Measurements from ENCODE around the gene TMEM94. TPM values are rescaled to one million over a fixed set of nuclear protein-coding genes. Genes with fewer than 3 reads are reported as not detected.

Gene TMEM94
- total and polyA plus RNA-seq, 2 of the 4 experiments (the other 2 are of a cell fraction) = 8.4 to 64.7 TPM

DNA sequence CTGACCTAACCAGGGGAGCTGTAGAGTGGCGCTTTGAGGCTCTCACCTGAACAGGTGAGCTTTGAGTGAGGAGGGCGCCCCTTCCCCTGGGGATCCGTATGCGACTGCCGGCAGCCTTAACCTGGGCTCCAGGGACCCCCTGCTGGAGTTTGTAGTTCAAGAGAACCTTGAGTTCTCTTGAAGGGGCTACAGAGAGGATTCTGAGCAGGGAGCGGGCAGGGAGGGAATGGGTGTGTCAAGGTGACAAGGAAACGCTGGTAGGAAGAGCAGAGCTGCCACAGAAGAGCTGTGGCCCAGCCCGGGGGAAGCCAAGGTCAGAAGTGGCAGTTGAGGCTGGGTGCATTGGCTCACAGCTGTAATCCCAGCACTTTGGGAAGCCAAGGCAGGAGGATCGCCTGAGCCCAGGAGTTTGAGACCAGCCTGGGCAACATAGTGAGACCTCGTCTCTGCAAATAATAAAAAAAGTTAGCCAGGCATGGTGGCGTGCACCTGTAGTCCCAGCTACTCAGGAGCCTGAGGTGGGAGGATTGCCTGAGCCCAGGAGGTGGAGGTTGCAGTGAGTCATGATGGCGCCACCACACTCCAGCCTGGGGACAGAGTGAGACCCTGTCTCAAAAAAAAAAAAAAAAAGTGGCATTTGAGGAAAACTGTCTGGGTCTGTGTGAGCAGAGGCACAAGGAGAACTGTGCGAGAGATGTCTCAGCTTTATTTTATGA lies 70.3 kb downstream of the TMEM94 start:
- DNase-seq (no peak), ATAC-seq (ENCODE audit: low read depth) (no peak)
- H2BK5ac ChIP-seq (ENCODE audit: low read depth, low read length, poor library complexity, severe bottlenecking) = no peak overlapping the region
- H3K18ac ChIP-seq (ENCODE audit: low read depth, low read length) = no peak overlapping the region
- H2BK20ac ChIP-seq (ENCODE audit: low read depth, low read length) = no peak overlapping the region
- H4K20me1 ChIP-seq (ENCODE audit: insufficient read depth, low read length) = 0 out of 2 replicates have a peak, but pooled peaks cover 14% of the 10 kb centered on the region
- H3K27ac ChIP-seq (ENCODE audit: insufficient read depth, low read length) = no peak overlapping the region
- H2BK15ac ChIP-seq (ENCODE audit: low read depth, low read length) = no peak overlapping the region
- in situ Hi-C loops (cut with MboI; ENCODE audit: low sequenced_read_pairs) (no loop called here), intact Hi-C loops (cut with micrococcal nuclease) (no loop called here), dilution Hi-C loops (cut with HindIII; ENCODE audit: low sequenced_read_pairs, unreplicated experiment) (no loop called here)
- peaks cover 24% of the 10 kb centered on the region for H3K27me3 ChIP-seq (ENCODE audit: control insufficient read depth, insufficient read depth, low read length)
- no peaks in the 10 kb centered on the region for H3K9me3 ChIP-seq (ENCODE audit: control insufficient read depth, insufficient read depth, low read length)
- H4K91ac ChIP-seq (ENCODE audit: insufficient read depth, low read depth, low read length) = no peak overlapping the region
- no TSS peak for BruUV-seq (replicated peaks)
- H3K4me1 ChIP-seq (ENCODE audit: control insufficient read depth, insufficient read depth, low read length) = no peaks in the 10 kb centered on the region
- H3K36me3 ChIP-seq (ENCODE audit: control insufficient read depth, insufficient read depth, low read length) = peaks cover 3% of the 10 kb centered on the region; the same call in 1 of the 2 replicates
- no peak overlapping the region for H3K4ac ChIP-seq (ENCODE audit: low read depth, low read length)
- no peak overlapping the region for H4K5ac ChIP-seq (ENCODE audit: low read depth, low read length)
- H3K4me3 ChIP-seq (ENCODE audit: insufficient read depth, low read depth, low read length) = no peak overlapping the region
- H3K4me2 ChIP-seq (ENCODE audit: low read depth, low read length) = no peak overlapping the region
- 50% methylated on average over 4 of the region's 13 CpGs; no CpG with 5 or more reads in 1 of the 2 experiments for WGBS, 2 experiments (ENCODE audit: extremely low coverage in 2 of 2, insufficient read length in 1 of 2)
- no peak overlapping the region for H2AK5ac ChIP-seq (ENCODE audit: low read depth, low read length)
- no peak overlapping the region for H2AFZ ChIP-seq (replicated peaks; ENCODE audit: low read length, poor library complexity)
- H3K9me1 ChIP-seq (ENCODE audit: insufficient read depth, low read length) = no peaks in the 10 kb centered on the region
- H2AK9ac ChIP-seq (replicated peaks; ENCODE audit: low read depth, low read length, poor library complexity) = peak overlapping the region; percentile 50
- H3K9ac ChIP-seq (ENCODE audit: low read depth, low read length) = no peak overlapping the region
- H3K56ac ChIP-seq (ENCODE audit: extremely low read depth, insufficient read depth, low read length) = no peak overlapping the region
- no peaks in the 10 kb centered on the region for H3K79me1 ChIP-seq (ENCODE audit: low read depth in 1 of 2, low read length in 2 of 2)
- no peak overlapping the region for H4K8ac ChIP-seq (ENCODE audit: low read depth in 2 of 2, low read length in 2 of 2)
- 0 out of 2 replicates have a peak overlapping the region, but pooled peaks have one; percentile 73 for H3K23ac ChIP-seq (ENCODE audit: low read depth, low read length)
- no peak overlapping the region for H3K14ac ChIP-seq (replicated peaks; ENCODE audit: low read depth, low read length)
- CTCF ChIA-PET = interaction anchor here (0.6 kb wide), 1 partner anchor 99 kb away, joined by 3 read pairs; no protein-coding TSS in a partner anchor
- POLR2A ChIA-PET (ENCODE audit: unreplicated experiment) = no interaction called here
- TF ChIP-seq MAFK (IDR thresholded peaks at IDR 0.05; ENCODE audit: low read depth, low read length) (no peak), NFE2L2 (IDR thresholded peaks at IDR 0.05; ENCODE audit: low read depth, low read length) (no peak), RFX5 (IDR thresholded peaks at IDR 0.05; ENCODE audit: low read depth, low read length) (no peak), CHD1 (IDR thresholded peaks at IDR 0.05; ENCODE audit: low read depth, low read length) (no peak), RCOR1 (IDR thresholded peaks at IDR 0.05; ENCODE audit: insufficient replicate concordance, low read length) (no peak), MAZ (IDR thresholded peaks at IDR 0.05; ENCODE audit: borderline replicate concordance, low read depth, low read length) (no peak), FOS (IDR thresholded peaks at IDR 0.05; ENCODE audit: low read depth, low read length) (no peak), RAD21 (IDR thresholded peaks at IDR 0.05; ENCODE audit: low read length) (no peak)
- TF ChIP-seq, protein P1, sequence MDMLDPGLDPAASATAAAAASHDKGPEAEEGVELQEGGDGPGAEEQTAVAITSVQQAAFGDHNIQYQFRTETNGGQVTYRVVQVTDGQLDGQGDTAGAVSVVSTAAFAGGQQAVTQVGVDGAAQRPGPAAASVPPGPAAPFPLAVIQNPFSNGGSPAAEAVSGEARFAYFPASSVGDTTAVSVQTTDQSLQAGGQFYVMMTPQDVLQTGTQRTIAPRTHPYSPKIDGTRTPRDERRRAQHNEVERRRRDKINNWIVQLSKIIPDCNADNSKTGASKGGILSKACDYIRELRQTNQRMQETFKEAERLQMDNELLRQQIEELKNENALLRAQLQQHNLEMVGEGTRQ (IDR thresholded peaks at IDR 0.05; ENCODE audit: low read depth, low read length) = no peak
- TF ChIP-seq, protein P2, sequence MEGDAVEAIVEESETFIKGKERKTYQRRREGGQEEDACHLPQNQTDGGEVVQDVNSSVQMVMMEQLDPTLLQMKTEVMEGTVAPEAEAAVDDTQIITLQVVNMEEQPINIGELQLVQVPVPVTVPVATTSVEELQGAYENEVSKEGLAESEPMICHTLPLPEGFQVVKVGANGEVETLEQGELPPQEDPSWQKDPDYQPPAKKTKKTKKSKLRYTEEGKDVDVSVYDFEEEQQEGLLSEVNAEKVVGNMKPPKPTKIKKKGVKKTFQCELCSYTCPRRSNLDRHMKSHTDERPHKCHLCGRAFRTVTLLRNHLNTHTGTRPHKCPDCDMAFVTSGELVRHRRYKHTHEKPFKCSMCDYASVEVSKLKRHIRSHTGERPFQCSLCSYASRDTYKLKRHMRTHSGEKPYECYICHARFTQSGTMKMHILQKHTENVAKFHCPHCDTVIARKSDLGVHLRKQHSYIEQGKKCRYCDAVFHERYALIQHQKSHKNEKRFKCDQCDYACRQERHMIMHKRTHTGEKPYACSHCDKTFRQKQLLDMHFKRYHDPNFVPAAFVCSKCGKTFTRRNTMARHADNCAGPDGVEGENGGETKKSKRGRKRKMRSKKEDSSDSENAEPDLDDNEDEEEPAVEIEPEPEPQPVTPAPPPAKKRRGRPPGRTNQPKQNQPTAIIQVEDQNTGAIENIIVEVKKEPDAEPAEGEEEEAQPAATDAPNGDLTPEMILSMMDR (conservative IDR thresholded peaks at IDR 0.05; ENCODE audit: low read depth, low read length) = no peak
- H2BK120ac ChIP-seq (ENCODE audit: low read depth, low read length) = no peak overlapping the region

Measured in IMR-90 (cell line).